Activated T-helper 1 cell treated with Interleukin-2 at 50 U/mL for 16 hours (primary cell): ENCODE measurements around the gene RBM6.

Experiments used
- DNase-seq: peaks from one replicate; pipeline ENCODE4 v3.0.0-alpha.2; 2020; ENCODE audit warnings: low read depth

RBM6 gene

DNA sequence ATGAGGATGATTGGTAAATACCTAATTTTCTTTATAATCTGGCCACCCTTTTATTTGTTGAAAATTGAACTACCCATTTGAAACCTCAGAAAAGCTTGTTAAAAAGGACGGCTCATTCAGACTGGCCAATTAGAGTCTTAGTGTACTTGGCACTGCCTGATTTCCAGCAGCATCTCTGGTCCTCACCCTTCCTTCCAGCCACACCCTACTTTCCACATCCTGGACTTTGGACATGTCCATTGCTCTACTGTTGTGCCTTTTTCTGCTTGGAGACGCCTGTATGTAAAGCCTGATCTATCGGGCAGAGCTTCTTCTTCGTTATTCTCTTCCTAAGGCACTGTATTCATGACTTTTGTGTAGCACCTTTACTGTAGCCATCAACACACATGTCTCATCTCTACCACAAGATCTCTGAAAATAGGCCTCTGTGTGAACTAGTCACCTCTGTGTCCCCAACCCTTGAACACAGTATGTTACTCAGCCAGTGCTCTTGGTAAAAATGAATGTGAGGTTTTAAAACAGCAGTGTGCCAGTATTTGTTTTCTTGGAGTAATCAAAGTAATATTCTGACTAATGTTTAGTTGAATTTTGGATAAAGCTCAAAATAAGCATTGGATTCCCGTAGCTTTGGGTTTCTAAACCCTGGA, 155.5 kb downstream of the RBM6 start:
- DNase-seq: no peak

DNA sequence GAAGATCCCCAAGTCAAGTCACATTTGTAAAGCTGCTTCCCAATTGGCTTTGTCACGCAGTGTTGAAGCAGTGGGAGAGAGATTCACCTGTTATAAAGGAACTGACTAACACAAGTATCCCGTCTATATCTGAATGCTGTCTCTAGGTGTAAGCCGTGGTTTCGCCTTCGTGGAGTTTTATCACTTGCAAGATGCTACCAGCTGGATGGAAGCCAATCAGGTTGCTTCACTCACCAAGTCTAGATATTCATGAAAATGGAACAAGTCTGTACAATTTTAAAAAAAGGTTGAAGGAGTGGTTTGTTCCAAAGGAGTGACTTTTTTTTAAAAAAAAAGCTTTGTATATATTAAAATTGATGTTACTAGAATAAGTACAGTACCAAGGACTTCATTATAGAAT, 160.4 kb downstream of the RBM6 start:
- DNase-seq: no peak

DNA sequence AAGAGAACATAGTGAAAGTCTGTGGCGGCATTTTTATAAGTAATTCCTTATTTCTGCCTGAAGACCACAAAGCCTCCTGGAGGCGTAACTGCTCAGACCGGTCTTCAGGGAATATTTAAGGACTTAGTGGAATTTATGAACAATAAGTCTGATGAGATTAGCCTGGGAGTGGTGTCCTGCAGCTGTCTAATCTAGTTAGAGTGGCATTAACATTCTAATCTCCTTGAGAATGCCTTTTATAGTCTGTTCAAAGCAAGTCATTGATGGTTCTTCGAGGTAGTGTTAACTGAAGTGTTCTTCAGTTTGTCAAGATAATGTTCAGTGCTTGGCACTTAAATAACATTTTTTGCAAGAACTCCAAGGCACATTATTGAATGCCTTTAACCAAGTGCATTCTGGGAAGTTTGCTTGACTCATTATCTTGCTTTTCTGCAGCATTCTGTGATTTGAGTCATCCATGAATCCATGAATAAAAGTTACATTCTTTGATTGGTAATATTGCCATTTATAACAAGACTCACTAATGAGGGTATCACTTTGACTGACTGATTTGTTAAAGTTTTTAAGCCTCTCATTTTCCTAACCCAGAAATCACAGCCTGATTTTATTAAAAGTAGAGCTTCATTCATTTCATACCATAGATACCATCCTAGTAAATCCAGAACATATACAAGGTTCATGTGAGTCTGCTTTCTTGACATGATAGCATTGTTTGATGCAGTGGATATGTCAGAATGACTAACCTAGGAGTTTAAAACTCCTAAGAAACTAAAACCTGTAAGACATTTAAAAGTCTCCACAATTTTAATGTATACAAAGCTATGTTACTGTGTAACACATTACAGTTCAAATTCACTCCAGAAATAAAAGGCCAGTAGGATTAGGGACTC, 161.3 kb downstream of the RBM6 start:
- no peak for DNase-seq

DNA sequence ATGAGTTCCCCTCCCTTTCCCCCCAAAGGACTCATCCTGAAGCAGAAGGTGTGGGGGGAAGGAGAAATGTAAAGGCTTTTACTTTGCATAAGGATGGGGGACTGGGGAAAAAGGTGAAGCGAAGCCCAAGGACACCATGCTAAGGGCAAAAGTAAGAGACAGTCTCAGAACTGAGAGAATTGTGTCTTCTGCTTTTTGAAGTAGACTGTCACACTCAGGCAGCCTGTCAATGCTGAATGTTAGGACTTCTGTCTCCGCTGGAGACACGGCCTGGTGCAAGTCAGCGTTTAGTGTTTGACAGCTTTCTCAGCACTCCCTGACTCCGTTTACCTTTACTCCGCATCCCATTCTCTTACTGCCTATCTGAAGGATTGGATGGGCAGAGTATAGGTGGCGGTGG, 162.6 kb downstream of the RBM6 start:
- DNase-seq: no peak

DNA sequence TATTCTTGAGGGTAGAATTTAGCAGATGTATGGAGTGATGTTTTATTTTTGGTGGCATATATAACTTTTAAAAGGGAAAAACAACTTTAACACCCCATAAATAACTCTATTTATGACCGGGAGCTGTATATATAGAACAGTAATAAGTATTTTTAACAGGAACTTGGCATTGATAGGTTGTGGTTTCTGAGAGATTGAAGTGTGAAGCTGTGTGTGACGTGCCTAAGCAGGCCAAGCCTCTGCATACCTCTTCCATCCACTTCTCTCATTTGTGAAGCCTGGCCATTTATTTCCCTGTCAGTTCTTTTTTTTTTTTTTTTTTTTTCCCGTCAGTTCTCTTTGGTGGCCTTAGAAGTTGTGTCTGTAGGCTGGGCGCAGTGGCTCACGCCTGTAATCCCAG, 171.8 kb downstream of the RBM6 start:
- DNase-seq: no peak

DNA sequence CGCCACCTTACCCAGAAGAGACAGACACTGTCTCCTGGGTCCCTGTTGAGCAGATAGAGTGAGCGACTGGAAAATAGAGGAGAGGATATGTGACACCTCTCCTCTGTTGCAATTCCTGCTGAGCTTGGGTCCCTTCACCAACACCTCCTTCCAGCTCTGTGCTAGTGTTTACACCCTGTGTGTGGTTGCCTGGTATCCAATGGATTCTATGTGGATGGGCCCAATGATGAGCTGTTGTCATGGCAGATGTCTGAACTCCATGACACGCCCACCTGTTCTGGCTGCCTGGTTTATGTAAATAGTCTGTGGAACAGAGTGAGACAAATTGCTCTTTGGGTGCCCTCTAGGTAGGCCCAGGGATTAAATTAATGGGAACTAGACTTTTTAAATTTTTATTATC, 172.5 kb downstream of the RBM6 start:
- DNase-seq: no peak

DNA sequence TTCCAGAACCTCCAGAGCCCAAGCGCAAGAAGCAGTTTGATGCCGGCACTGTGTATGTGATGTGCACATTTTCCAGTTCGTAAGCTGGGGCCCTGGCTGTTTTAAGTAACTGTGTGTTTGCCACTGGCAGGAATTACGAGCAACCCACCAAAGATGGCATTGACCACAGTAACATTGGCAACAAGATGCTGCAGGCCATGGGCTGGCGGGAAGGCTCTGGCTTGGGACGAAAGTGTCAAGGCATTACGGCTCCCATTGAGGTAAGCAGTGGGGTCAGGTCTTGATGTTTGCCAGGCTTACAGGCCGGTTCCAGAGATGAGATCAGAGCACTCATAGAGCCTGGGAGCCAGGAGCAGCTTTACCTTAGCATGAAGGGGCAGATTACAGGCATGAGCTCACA, 177.2 kb downstream of the RBM6 start:
- no peak for DNase-seq

DNA sequence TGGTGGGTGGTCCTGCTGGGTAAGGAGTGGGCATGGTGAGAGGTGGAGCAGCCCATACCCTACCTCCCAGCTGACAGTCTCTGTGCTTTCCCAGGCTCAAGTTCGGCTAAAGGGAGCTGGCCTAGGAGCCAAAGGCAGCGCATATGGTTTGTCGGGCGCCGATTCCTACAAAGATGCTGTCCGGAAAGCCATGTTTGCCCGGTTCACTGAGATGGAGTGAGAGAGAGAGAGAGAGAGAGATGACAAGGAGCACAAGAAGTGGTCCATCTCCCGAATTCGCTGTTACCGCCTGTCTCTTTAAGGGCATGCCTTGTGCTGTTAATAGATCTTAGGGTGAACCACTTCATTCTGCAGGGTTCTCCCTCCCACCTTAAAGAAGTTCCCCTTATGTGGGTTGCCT, 178.3 kb downstream of the RBM6 start:
- no peak for DNase-seq

DNA sequence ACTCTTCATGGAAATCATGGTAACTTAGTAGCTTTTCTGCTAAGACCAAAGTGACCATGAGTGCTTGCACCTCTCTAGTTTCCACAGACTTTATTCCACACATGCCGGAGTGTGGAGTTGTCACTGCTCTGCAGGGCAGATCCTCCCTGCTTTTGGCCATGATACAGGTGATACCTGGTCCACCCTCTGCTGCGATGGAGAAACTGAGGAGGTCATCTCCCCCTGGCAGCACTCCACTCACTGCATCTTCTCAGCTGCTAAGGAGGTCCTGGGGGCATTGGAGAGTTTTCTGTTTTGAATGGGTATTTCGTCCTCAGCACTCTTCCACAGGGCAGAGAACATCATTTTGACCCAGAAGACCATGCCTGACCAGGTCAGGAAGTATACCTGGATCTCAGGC, 179.8 kb downstream of the RBM6 start:
- DNase-seq: no peak

DNA sequence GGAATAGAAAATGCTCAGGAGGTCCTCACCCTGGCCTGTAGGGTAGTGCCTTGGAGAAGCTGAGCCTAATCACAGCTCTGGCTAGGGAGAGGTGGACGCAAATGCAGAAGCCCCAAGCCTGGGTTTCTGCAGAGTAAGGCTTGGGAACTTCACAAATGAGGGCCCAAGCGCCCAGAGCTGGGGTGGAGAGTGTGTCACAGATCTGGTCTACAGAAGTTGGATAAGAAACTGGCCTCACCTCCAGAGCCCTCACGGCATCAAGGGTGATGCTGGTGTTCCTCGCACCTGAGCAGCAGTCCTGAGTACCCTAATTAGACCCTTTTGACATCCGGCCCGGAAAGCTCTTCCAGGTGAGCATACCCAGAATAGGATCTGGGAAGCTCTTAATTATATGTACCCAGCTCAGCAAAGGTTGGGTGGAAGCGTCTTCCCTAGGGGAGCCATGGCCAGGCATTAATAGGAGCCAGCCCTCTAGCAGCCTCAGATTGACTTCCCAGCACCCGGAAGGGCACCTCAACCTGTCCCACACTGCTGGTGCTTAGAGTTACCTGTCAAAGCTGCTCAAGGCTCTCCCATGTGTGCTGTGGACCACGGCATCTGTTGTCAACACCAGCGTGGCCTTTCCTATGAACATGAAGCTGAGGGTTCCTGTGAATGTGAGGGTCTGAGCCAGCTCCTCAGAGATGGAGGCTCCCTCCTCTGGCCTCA, 180.6 kb downstream of the RBM6 start:
- no peak for DNase-seq

DNA sequence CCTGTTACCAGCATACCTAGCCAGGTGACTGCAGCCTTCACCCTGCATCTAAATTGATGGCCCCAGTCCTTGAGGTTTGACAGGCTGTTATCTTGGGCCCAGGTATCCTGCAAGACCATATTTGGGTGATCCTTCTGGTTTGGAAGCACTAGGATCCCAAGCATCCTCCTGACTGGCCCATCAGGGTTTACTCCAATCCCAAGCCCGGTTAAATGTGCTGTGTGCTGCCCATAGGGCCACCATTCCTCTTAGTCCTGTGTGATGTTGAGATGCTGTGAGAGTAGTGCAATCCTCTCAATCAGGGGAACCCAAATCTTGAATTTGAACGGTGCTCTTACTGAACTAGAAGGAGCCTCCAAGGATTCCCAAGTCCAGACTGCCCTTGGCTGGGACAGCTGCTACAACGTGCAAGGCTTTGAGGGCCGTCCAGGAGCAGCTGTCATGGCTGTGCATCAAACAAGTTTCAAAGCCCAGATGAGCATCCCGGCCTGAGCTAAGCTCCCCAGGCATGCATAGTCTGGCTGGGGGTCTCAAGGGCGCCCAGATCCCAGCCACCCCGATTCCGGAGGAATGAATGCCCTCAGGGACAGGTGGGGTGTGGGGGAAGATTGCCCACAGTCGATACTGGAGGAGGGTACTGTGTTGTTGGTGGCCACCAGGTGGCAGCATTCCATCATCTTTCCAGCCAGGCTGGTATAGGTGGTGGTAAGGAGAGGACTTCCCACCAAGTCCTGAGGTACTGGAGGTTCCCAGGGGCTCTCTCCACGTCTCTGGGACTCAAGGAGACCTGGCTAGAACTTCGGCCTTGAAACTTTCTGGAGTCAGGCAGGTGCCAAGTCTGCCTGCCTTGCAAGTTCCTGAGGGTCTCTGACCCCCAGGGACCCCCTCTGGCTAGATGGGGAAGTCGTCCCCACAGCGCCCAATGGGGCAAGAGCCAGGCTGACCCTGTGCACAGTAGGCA, 181.4 kb downstream of the RBM6 start:
- DNase-seq: peak; percentile 50

DNA sequence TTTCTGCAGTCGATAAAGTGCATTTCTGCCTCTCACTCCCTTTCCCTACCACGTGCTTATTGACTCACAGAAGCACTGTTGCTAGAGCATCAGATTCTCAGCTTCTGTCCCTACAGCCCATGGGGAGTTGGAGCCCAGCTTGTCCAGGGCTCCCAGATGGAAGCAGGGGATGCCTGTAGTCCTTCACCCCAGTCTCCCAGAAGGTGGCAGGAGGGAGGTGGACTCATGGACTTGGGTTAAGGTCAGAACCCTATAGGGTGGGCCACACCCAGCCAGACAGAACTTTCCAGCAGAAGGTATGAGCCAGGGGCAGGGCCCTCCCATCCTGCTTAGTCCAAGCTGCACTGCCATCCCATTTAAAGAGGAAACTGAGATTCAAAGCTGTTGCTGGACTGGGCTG, 182.1 kb downstream of the RBM6 start:
- no peak for DNase-seq

DNA sequence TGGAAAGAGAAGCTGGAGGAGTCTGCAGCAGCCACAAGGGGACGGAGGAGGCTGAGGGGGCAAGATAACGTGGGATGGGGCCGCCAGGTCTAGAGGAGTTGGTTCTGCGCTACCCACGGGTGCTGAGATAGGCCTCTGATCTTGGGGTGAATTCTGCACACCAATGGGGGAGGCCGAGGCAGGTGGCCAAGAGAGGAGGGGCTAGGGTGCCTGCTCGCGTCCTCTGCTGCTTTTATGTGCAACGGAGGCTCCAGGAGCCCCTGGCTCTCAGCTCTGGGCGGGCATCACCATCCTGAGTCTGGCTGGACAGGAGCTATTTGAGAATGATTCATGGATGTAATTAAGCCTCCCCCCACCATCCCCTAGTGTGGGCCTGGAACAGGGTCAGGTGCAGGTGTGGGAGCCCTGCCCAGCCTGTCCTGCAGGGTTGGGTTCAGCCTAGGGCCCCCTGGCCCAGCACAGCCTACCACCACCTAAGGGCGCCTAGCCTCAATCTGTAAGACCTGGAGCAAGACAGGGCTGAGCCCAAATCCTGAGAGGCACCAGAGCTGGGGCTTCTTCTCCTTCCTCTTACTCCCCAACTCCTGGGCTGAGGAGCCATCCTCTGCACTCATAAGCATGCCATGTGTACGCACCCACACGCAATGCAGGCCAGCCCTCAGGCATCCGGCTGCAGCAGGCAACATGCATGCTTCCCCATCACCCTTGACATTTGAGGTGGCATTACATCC, 182.9 kb downstream of the RBM6 start:
- no peak for DNase-seq

DNA sequence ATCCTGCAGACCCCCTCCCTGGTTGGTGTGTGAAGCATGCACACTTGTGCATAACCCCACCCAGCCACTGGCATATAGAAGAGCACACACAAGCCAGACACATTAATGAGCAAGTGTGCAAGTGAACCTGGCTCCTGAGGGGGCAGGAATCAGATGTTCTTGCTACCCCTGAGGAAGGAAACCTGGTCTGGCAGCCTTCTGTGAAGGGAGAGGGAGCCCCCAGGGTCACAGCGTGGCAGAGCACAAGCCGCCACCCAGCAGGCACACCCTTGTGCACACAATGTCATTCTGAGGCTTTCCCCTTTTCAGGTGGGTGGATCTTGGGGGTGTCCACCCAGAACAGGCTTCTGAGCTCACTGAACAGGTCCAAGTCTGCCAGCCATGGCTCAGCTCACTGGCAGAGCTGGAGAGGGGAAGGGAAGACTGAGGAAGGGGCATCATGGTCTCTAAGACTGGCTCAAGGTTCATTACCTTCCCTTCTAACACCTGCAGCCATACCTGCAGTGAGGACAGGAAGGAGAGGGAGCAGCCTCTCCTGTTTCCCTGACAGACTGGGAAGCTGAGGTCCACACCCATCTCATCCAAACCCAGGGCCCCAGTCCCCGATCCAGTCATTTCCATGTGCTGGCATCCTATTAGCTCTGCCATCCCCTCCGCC, 183.6 kb downstream of the RBM6 start:
- DNase-seq: no peak

DNA sequence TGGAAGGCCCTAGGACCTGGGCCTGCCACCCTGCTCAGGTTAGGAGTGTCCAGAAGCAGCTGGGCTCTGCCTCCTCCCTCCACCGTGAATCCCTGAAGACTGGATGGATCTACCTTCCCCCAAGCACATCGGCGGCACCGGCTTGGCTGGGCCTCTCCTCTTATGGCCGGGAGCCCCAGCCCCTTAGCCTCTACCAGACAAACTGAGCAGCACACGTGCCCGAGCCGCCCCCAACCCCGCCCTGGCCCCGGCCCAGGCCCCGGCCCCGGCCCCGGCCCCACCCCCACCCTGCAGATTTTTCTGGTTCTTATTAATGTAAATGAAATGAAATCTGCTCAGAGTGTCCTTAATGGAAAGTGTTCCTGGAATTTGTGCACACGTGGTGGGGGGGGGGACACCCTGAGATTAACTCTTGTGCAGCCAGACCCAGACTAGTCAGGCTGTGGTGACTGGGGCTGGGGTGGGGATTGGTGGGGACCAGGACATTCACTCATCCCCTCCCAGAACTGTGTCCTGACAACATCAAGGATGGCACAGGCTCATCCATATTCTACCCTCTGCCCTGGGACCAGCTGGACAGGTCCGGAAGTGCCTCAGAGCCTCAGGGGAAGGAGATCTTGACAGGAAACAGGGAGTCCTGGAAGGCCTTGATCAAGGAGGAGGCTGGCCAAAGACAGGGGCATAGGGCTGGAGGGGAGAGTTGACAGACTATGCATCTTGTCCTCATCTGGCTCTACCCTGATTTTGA, 184.3 kb downstream of the RBM6 start:
- no peak for DNase-seq

DNA sequence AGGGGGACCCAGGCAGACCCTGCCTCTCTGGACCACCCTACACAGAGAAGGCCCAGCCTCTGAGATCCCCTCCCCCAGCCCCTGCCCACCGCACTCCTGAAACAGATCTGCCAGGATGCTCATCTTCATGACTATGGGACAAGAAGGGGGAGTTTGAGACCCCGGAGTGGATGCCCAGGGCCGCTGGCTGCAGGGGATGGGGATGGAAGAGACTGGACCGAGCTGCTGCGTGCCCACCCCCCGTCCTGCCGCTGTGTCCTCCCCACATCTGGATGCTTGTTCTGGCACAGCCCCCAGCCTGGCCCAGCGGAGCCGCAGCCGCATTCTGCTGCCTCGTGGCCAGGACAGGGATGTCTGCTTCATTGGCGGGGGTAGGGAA, 184.8 kb downstream of the RBM6 start:
- no peak for DNase-seq

DNA sequence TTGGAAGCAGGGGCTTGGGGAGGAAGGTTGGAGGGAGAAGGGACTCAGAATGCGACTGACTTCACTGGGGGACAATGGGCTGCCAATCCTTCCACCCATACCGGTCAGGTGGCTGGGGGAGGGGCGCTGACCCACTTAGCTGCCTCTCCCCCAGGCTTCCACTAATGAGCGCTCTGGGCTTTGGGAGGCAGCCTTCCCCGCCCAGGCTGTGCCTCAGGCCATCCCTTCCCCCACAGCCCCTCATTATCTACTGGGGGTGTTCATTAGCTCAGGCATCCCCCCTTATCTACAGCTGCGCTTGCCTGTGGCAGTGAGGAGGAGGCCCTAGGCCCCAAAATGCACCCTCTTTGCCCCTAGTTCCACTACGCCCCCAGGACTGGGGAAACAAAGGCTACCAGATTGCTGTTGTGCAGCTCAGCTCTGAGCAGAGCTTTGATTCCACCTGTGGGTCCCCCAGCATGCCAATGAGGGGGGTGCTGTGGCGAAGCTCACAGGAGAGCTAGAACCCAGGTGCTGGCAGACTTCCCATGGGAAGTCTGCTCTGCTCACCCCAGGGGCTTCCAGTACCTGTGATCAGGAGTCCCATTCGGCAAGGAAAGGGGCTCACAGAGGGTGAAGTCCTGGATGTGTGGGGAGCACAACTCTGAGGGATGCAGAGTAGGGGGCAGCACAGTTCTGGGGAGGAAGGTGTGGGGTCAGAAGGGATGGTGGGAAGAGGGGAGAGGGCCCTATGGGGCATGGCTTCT, 185.8 kb downstream of the RBM6 start:
- no peak for DNase-seq

DNA sequence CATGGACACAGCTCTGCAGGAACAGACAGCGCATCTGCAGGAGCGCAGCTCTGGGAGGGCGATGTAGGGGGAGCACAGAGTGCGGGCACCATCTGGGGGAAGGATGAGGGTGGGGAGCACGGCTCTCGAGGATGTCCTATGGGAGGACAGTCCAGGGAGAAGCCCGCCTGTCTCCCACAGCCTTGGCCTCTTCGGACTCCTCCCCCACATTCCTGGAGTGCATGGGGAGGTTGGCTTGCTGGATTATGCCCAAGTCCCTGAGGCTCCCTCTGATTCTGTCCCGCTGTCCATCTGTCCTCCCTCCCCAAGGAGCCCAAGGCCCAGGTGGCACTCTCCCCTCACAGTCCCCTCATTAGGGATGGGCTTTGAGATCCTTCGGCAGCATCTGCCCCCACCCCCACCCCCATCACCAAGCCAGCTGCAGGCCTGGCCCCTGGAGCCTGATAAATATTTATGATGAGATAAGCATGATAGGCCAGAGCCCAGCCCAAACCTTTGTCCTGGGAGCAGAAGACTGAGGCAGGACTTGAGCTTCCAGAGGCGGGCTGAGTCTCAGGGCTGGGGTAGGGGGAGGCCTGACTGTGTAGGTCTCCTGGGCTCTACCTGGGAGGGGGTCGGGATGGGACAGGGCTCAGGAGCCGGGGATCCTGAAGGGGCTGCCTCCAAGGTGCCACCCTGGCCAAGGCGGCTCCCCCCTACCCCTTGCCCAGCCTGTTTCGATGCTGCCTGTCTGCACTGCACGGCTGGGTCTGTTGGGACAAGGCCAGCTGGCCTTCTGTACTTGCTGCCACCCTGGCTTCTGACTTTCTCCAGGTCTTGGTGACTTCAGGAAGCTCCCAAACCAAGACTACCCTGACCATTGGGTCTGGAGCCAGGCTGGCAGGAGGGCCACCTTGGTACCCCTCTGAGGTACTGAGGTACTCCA, 186.6 kb downstream of the RBM6 start:
- DNase-seq: no peak
